T1000 (cell line): ENCODE results near the gene NEXN.

Experiments used
- DNase-seq: peaks from one replicate; lab custom pipeline; 2025; ENCODE audit warnings: mixed read lengths; lab: John Stamatoyannopoulos, UW

Gene NEXN

GRCh38 chr1:77888081-77888780 is at the start of gene NEXN:
NEXN (plus strand) TSS chr1:77888624; CDS start chr1:77916107, 27,483 bp downstream.
- DNase-seq = peak; percentile 48

DNA sequence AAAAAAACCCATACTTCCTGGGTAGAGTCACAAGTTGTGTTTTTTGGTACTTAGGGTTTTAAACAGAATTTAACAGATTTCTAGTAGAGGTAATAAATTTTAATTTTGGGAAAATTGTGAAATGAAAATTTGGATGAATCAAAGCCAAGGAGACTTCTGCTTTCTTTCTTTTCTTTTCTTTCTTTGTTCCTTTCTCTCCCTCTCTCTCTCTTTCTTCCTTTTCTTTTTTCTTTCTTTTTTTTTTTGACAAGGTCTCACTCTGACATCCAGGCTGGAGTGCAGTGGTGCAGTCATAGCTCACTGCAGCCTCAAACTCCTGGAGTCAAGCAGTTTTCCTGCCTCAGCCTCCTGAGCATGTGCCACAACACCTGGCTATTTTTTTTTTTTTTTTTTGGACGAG is 46.9 kb upstream of the NEXN start:
- DNase-seq = no peak

- no peak for DNase-seq
Observed at GRCh38 chr1:77845951-77846350, 42.5 kb upstream of the NEXN start.

DNA sequence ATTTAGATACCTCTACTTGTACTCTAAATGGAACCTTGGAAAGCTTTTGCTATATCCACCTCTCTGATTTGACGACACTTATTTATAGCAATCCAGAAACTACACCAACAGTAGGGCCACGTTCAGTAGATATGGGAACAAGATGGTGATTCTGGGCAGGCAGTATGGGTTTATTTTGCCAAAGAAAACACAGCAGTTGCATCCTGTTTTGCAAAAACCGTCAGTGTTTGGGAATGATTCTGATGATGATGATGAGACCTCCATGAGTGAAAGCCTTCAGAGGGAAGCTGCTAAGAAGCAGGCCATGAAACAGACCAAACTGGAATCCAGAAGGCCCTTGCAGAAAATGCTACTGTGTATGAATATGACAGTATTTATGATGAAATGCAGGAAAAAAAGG is 41.5 kb upstream of the NEXN start:
- no peak for DNase-seq

DNA sequence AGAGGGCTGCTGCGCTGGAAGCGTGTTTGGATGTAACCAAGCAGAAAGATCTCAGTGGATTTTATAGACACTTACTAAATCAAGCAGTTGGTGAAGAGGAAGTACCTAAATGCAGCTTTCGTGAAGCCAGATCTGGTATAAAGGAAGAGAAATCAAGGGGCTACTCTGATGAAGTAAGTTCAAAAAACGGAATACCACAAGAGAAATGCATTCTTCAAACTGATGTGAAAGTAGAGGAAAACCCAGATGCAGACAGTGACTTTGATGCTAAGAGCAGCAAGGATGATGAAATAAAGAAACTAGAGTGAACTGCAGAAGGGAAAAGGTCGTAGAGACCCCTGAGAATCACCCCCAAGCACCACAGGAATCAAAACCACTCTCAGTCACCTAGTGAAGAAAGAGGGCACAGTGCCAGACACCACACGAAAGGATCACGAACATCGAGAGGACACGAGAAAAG is 40.8 kb upstream of the NEXN start:
- DNase-seq = no peak

DNA sequence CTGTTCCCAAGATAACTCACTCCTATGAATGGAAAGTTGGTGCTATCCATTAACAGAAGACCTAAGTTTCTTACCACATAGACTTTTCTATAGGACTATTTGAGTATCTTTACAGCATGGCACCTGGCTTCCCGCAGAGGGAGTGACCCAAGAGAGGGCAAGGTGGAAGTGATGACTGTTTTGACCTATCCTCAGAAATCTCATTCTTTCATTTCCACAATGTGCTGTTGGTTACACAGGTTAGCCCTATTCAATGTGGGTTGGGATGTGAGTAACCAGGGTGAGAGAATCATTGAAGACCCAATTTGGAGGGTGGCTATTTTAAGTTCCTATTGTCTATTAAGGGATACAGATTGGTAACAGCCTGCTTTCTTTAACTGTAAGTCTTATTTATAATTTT is 38.3 kb upstream of the NEXN start:
- DNase-seq = no peak

DNA sequence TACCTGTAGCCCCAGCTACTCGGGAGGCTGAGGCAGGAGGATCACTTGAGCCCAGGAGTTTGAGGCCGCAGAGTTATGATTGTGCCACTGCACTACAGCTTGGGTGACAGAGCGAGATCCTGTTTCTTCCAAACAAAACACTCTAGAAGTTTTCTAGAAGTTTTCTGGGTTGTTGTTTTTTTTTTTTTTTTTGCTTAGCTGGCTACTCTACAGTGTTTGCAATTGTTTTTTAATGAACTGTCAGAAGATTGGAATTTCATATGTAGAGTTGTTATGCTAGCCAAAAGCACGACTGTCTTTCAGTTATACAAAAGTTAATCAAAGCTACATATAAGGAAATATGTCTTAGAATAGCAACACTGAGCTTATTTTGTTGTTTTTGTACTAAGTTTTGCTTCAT is 30.9 kb upstream of the NEXN start:
- DNase-seq = no peak

DNA sequence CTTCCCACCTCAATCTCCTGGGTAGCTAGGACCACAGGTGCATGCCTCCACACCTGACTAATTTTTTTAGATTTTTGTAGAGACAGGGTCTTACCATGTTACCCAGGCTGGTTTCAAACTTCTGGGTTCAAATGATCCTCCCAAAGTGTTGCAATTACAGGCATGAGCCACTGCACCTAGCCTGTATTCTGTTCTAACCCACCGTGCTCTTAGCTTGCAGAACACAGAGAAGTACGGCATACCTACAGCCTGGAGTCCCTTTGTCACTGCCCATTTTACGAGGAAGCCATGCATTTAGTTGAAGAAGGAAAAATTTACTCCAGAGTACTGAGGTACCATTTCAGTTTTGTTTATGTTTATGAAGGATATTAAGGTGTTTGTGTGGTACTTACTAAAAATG is 29.7 kb upstream of the NEXN start:
- no peak for DNase-seq

DNA sequence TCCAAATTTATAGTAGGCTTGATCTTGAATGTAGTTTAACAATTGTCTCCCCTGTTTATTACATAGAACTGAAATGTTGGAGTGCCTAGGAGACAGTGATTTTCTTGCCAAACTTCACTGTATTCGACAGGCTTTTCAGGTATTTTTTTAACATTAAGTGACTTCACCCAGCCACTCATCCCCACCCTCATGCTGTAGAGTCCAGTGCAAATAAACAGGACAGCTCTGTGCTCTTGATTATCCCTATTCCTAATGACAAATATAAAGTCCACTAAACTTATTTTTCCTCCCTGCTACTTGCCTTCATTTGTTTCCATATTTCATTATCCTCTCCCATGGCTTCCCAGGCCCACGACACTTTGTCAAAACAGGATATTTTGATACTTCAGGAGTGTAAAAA is 29.2 kb upstream of the NEXN start:
- DNase-seq = no peak

DNA sequence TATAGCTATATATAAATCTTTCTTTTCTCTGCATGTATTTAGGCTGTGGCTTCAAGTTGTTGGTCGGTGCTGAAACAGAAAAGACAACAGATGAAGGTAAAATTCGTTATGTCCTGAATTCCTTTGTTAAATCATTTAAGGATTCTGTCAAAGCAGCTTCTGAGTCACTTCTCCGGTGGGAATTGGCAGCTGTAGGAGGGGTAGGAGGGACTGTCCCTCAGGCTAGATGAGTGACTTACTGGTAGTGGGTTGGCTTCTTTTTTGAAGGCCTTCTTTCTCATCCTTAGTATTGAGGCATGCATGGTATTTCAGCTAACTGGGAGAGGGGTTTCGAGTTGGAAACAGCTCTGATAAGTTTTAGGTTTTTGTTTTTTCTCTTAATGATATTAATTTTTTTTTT is 22.1 kb upstream of the NEXN start:
- peak; percentile 37 for DNase-seq

DNA sequence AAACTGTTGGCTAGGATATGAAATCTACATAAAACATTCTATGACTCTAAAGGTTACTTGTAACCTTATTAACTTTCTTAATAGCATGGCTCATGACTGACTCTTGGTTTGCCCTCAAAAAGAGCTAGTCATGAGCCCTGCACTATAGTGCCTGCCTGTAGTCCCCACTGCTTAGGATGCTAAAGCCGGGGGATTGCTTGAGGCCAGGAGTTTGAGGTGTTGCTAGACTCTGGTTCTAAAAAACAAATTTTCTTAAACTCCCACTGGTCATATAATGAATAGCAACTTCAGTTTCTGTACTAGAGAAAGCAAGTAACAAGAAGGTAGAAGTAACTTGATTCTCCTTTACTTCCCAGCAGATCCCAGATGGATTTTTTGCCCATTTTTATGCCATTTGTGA is 15.8 kb upstream of the NEXN start:
- DNase-seq = no peak

DNA sequence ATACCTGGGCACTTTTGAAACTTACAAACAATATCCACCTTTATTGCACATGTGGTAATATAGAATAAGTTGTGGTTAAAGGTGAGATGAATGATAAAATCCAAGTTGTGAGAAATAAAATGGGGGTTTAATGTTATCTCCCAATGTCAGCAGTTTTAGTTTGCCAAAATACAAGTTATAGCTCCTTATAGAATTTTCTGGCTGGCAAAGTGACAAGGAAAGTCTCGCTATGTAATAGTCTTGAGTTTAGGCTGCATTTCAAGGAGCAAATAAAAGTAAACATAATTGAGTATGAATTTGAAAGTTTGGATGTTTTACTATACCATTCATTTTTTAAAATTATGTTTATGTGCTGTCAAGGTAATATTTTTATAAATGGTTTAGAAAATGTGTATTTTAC is 15.0 kb upstream of the NEXN start:
- no peak for DNase-seq

DNA sequence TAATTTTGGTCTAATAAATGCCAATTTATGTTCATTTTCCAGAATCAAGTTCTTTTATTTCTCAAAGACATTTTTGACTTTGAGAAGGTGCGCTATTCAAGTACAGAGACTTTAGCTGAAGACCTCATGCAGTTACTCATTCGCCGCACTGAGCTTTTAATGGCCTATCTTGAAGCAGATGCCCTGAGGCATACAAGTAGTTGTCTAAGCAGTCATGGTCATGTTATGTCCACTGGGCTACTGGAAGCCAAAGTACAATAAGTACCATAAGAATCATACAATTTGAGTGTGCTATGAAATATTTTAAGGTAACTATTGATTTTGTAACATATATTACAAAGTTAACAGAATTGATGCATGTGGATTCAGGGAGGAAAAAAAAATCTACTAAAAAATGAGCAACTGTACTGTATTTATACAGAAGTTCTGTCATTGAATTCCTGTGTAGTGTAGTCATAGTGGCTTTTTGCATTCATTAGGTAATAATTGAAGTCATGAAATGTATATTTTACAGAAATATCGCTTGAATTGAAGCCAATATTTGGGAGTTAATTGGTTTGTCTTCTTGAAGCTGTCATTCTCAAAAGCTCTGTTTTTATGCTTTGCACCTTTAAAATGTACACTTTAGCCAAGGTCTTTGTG is 13.5 kb upstream of the NEXN start:
- DNase-seq = peak; percentile 64

DNA sequence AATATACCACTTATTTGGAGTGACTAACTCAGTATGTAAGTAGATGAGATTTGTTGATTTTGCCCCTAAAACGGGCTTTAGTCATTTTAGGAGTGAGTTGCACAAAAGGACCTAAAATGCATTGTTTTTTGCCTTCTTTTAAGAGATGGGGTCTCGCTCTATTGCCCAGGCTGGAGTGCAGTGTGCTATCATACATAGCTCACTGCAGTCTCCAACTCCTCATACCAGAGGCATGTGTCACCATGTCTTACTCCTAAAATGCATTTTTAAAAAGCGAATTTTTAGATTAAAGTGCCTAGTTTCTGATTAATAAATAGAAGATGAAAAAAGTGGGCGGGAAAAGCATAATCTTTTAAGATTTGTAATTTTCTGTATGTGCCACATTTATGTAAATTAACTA is 11.5 kb upstream of the NEXN start:
- no peak for DNase-seq

DNA sequence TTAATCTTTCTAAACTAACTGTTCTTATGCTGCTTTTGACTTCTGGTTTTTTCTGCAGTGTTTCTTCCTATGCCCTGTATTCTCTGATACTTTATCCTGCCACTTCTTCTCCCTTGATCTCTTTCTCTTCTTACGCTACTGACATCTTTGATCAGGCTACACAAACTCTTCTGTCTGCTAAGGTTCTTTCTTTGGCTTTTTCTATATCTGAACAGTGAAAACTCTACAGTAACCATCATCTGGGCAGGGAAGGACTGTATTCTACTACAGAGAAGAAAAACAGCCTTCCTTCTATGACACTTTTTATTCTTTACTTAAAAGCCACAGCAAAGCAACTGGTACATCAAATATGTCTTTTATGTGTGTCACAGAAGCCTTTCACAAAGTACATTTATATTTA is 7.4 kb upstream of the NEXN start:
- DNase-seq = no peak

GRCh38 chr1:77882411-77882810 is 6.0 kb upstream of the NEXN start:
- DNase-seq = no peak

DNA sequence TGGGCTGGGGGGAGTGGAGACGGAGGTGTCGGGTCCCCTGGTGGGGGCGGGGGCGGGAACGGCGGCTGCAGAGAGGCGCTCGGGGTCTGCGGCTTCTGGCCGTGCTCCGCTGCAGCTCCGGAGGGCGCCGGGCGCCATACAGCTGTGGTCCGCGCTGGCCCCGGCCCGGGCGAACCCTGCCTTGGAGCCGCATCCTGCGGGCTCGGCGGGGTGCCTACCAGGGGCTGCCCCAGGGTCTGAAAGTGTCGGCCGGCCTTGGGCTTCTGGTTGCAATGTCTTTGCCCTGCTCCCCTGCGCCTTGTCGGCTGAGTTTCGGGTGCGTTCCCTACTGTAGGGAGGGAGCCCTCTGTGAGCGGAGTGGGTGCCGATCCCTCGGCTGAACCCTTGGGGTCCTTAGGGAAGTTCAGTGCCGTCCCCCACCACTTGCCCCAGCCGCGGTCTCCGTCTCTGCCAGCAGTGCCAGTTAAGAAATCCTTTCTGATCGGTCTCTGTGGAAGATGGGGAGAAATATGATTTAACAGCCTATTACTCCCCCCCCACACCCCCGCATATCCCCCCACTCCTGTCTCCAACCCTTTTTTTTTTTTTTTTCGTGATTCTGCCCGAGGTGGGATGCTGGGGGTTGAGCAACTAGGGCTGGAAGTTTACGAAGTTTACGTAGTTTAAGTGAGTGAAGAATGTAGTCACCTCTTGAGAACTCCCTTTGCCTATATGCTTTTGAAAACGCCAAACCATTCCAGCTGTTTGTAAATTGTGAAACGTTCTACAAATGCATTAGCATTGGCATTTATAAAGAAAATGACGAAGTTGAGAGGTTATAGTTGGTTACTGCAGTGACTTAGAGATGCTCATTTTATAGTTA is 588 bp downstream of the NEXN start:
- DNase-seq = peak; percentile 34

- no peak for DNase-seq
Observed at GRCh38 chr1:77889671-77890070, 1.2 kb downstream of the NEXN start.

GRCh38 chr1:77891200-77891599 is 2.8 kb downstream of the NEXN start:
- DNase-seq = no peak

DNA sequence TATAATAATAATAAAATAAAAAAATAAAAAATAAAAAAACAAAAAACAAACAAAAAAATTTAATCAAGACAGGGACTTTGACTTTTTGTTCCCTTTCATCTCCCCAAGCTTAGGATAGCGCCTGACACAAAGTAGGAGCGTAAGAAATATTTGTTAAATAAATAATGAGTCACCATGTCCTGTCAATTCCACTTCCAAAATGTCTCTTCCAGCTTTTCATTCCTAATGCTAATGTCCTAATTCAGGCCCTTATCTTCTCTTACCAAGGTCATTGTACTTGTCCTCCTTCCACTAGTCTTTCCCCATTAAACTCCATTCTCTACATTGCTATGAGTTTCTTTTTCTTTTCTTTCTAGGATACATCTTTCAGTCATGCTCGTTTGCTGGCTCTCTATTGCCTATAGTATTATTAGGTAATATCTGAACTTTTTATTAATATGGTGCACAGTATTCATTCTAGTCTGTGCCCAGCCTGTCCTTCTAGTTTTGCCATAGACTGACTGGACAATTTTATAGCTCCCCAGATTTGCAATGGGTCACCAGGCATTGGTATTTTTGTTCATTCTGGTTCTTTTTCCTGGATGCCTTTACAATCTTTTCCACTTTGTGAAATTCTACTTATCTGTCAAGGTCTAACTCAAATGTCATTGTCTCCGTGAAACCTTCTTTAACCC is 11.4 kb downstream of the NEXN start:
- no peak for DNase-seq

DNA sequence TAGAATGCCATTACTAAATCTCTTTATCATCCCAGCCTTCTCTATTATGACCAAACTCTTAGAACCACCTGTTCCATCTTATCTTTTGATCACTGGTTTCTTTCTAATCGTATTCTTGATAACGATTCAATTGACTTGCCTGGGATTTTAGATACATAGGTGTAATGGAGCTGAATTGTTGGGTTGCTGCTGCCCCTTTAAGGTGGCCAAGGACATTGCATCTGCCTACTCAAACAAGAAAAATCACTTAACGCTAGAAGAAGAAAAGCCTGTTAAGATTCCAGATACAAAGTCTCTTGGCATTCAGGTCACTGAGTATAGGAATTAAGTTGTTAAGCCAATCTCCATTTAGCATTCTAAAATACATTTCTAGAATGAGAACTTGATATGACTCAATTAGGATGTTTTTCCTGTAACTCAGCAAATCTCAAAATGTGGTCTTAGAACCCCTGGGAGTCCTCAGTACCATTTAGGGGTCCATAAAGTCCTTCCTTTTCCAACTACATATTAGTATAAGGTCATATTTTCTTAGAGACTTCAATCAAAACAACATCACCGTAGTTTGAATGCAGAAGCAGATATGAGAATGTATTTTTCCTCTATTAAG is 12.4 kb downstream of the NEXN start:
- DNase-seq = no peak

DNA sequence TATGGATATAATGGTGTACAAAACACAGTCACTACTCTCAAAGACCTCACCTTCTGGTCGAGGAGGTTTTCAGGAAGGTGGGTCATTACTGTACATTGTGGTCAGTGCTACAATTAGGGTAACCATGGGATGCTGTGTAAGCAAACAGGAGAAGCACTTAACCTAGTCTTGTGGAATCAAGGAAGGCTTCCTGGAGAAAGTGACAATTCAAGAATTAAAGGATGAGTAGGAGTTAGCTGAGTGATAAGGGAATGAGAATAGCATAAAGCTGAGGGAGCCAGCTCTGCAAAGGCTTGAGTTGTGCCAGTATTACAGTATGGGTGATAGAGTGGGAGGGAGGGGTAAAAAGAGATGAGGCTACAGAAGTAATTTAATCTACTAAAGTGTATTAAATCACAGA is 17.2 kb downstream of the NEXN start:
- DNase-seq = no peak
